ENCODE results near the gene PTK7.
A peak's percentile ranks its signal among the peaks of the same experiment; 100 is the strongest.
"Not testable (repeated sequence)": the region's sequence is repeated elsewhere in the genome, so short reads cannot be mapped to it uniquely, and the experiment has no call there.

The PTK7 gene

GRCh38 chr6:43075670-43076463 is at the start of gene PTK7:
PTK7 (plus strand) TSS chr6:43076314; CDS start chr6:43076489, 175 bp downstream.
- DNase-seq = no peak

- no peak for DNase-seq
These were observed 49.7 kb upstream of the PTK7 start for GRCh38 chr6:43026365-43026764.

GRCh38 chr6:43029120-43029519 is 47.0 kb upstream of the PTK7 start:
- no peak for DNase-seq

GRCh38 chr6:43032326-43032725 is 43.8 kb upstream of the PTK7 start:
- no peak for DNase-seq

- no peak for DNase-seq
These were observed 42.5 kb upstream of the PTK7 start for GRCh38 chr6:43033496-43034189.

- no peak for DNase-seq
These were observed 42.0 kb upstream of the PTK7 start for GRCh38 chr6:43034190-43034525.

GRCh38 chr6:43035495-43036194 is 40.5 kb upstream of the PTK7 start:
- DNase-seq = no peak

GRCh38 chr6:43036712-43037111 is 39.4 kb upstream of the PTK7 start:
- no peak for DNase-seq

GRCh38 chr6:43037197-43037596 is 38.9 kb upstream of the PTK7 start:
- no peak for DNase-seq

GRCh38 chr6:43037706-43038105 is 38.4 kb upstream of the PTK7 start:
- DNase-seq = no peak

- no peak for DNase-seq
These were observed 37.4 kb upstream of the PTK7 start for GRCh38 chr6:43038727-43039126.

GRCh38 chr6:43040542-43041257 is 35.4 kb upstream of the PTK7 start:
- DNase-seq = no peak

- not testable (repeated sequence) for DNase-seq
These were observed 34.6 kb upstream of the PTK7 start for GRCh38 chr6:43041475-43041874.

- no peak for DNase-seq
These were observed 32.8 kb upstream of the PTK7 start for GRCh38 chr6:43043310-43043709.

GRCh38 chr6:43045371-43045930 is 30.7 kb upstream of the PTK7 start:
- no peak for DNase-seq

- no peak for DNase-seq
These were observed 28.1 kb upstream of the PTK7 start for GRCh38 chr6:43047998-43048397.

GRCh38 chr6:43050981-43051380 is 25.1 kb upstream of the PTK7 start:
- DNase-seq = no peak

- DNase-seq = no peak
These were observed 23.8 kb upstream of the PTK7 start for GRCh38 chr6:43052225-43052841.

GRCh38 chr6:43052842-43053544 is 23.1 kb upstream of the PTK7 start:
- DNase-seq = peak; percentile 28

GRCh38 chr6:43053545-43054205 is 22.4 kb upstream of the PTK7 start, which contains the start of gene CUL7:
CUL7 (minus strand) TSS chr6:43053851; CDS start chr6:43052788, 1,063 bp downstream.
- peak; percentile 88 for DNase-seq

Measured in activated CD8-positive, alpha-beta memory T cell treated with anti-CD3 and anti-CD28 coated beads, Interleukin-2, amount 50 U/mL, for 4 hours (primary cell).